Esophagus (tissue), 2 donors: ENCODE measurements around the gene TP53BP2. TPM values are rescaled to one million over a fixed set of nuclear protein-coding genes. Genes with fewer than 3 reads are reported as not detected.
"Not testable (repeated sequence)": the region's sequence is repeated elsewhere in the genome, so short reads cannot be mapped to it uniquely, and the experiment has no call there.

Experiments used
- H3K27ac ChIP-seq, 2 donors: one replicate each; pipeline ENCODE4 v1.5.1; 2013; ENCODE audit warnings: low read depth in 2 of 2, mild to moderate bottlenecking in 2 of 2, inconsistent platforms in 1 of 2, low read length in 1 of 2, moderate library complexity in 1 of 2
- H3K27me3 ChIP-seq, 2 donors: one replicate each; pipeline ENCODE4 v1.6.1; 2013; ENCODE audit warnings: low read length in 2 of 2, control low read depth in 1 of 2, mild to moderate bottlenecking in 1 of 2; ENCODE audit not compliant: insufficient read depth in 2 of 2, control insufficient read depth in 1 of 2
- H3K36me3 ChIP-seq, 2 donors: one replicate each; pipeline ENCODE4 v1.6.1; 2013; ENCODE audit warnings: low read length in 1 of 2; ENCODE audit not compliant: control insufficient read depth in 2 of 2, insufficient read depth in 2 of 2
- H3K4me1 ChIP-seq, 2 donors: one replicate each; pipeline ENCODE4 v1.6.1; 2013; ENCODE audit warnings: low read length in 1 of 2; ENCODE audit not compliant: control insufficient read depth in 2 of 2, insufficient read depth in 2 of 2
- H3K4me3 ChIP-seq, 2 donors: one replicate each; pipeline ENCODE4 v1.5.1; 2013; ENCODE audit warnings: low read length in 2 of 2, mild to moderate bottlenecking in 2 of 2, low read depth in 1 of 2, moderate library complexity in 1 of 2
- H3K9me3 ChIP-seq, 2 donors: one replicate each; pipeline ENCODE4 v1.6.1; 2013; ENCODE audit warnings: mild to moderate bottlenecking in 2 of 2, low read depth in 1 of 2, low read length in 1 of 2, moderate library complexity in 1 of 2; ENCODE audit not compliant: control insufficient read depth in 2 of 2, insufficient read depth in 1 of 2
- WGBS, 2 donors: extraction: QIAGEN DNeasy Blood & Tissue Kit; methylation state at CpG; one replicate each; pipeline ENCODE4 v1.1.7; 2013; 5-methylcytosine and 5-hydroxymethylcytosine counted together
- polyA plus RNA-seq, 2 donors: library from polyadenylated mRNA; stranded (reverse); fragments of 200-250 nt; gene quantifications; one replicate each; pipeline ENCODE4 v1.2.3, GENCODE V29; 2013
- donor health status: healthy with polysubstance abuse.
- donor health status: Bipolar disorder and iron deficiency.

The TP53BP2 gene
- polyA plus RNA-seq, 2 donors, result 12.6 to 18.7 TPM

- no peaks in the 10 kb centered on the region for H3K27me3 ChIP-seq
- no peaks in the 10 kb centered on the region for H3K9me3 ChIP-seq
- no peak overlapping the region for H3K4me3 ChIP-seq
- WGBS, 2 donors, result 83 to 93% methylated on average over 9 of the region's 9 CpGs
- no peak overlapping the region for H3K27ac ChIP-seq
- H3K4me1 ChIP-seq, result no peaks in the 10 kb centered on the region
- H3K36me3 ChIP-seq, result no peaks in the 10 kb centered on the region
These were observed 21.5 kb downstream of the TP53BP2 start for GRCh38 chr1:223824287-223824686.

GRCh38 chr1:223820971-223821370 lies 24.8 kb downstream of the TP53BP2 start:
- H3K27ac ChIP-seq, result no peak overlapping the region
- no peaks in the 10 kb centered on the region for H3K36me3 ChIP-seq
- H3K9me3 ChIP-seq, result no peaks in the 10 kb centered on the region
- WGBS, 2 donors, result 92 to 93% methylated on average over 11 of the region's 11 CpGs
- no peaks in the 10 kb centered on the region for H3K27me3 ChIP-seq
- no peaks in the 10 kb centered on the region for H3K4me1 ChIP-seq
- no peak overlapping the region for H3K4me3 ChIP-seq

- H3K27me3 ChIP-seq, result no peaks in the 10 kb centered on the region
- H3K9me3 ChIP-seq, result no peaks in the 10 kb centered on the region
- 83 to 94% methylated on average over 2 of the region's 2 CpGs for WGBS, 2 donors
- no peak overlapping the region for H3K4me3 ChIP-seq
- H3K4me1 ChIP-seq, result no peaks in the 10 kb centered on the region
- H3K36me3 ChIP-seq, result no peaks in the 10 kb centered on the region
- no peak overlapping the region for H3K27ac ChIP-seq
These were observed 25.3 kb downstream of the TP53BP2 start for GRCh38 chr1:223820515-223820858.

GRCh38 chr1:223819730-223820514 lies 25.8 kb downstream of the TP53BP2 start:
- Histone ChIP-seq H3K27ac (no peak overlapping the region), H3K9me3 (no peaks in the 10 kb centered on the region), H3K27me3 (no peaks in the 10 kb centered on the region), H3K36me3 (no peaks in the 10 kb centered on the region), H3K4me3 (no peak overlapping the region), H3K4me1 (no peaks in the 10 kb centered on the region)
- WGBS, 2 donors, result 63 to 64% methylated on average over 4 of the region's 4 CpGs

- not testable (repeated sequence) for H3K4me1 ChIP-seq, H3K9me3 ChIP-seq, H3K4me3 ChIP-seq, H3K27me3 ChIP-seq, H3K27ac ChIP-seq
- H3K36me3 ChIP-seq, result peaks cover 5 to 13% of the 10 kb centered on the region in 2 donors
These were observed 28.5 kb downstream of the TP53BP2 start for GRCh38 chr1:223817265-223817664.

- peaks cover 5 to 13% of the 10 kb centered on the region in 2 donors for H3K36me3 ChIP-seq
- no peaks in the 10 kb centered on the region for H3K27me3 ChIP-seq
- H3K27ac ChIP-seq, result no peak overlapping the region
- 85 to 93% methylated on average over 3 of the region's 3 CpGs for WGBS, 2 donors
- no peak overlapping the region for H3K4me3 ChIP-seq
- no peaks in the 10 kb centered on the region for H3K9me3 ChIP-seq
- no peaks in the 10 kb centered on the region for H3K4me1 ChIP-seq
These were observed 29.9 kb downstream of the TP53BP2 start for GRCh38 chr1:223815865-223816264.

GRCh38 chr1:223815020-223815853 lies 30.5 kb downstream of the TP53BP2 start:
- peaks cover 5 to 13% of the 10 kb centered on the region in 2 donors for H3K36me3 ChIP-seq
- no peak overlapping the region for H3K4me3 ChIP-seq
- no peaks in the 10 kb centered on the region for H3K4me1 ChIP-seq
- no peaks in the 10 kb centered on the region for H3K27me3 ChIP-seq
- WGBS, 2 donors, result 66 to 75% methylated on average over 4 of the region's 4 CpGs
- no peak overlapping the region for H3K27ac ChIP-seq
- H3K9me3 ChIP-seq, result no peaks in the 10 kb centered on the region

GRCh38 chr1:223813645-223814044 lies 32.1 kb downstream of the TP53BP2 start:
- Histone ChIP-seq H3K4me3 (no peak overlapping the region), H3K4me1 (no peaks in the 10 kb centered on the region), H3K36me3 (peaks cover 5 to 13% of the 10 kb centered on the region in 2 donors), H3K9me3 (no peaks in the 10 kb centered on the region), H3K27me3 (no peaks in the 10 kb centered on the region), H3K27ac (no peak overlapping the region)

- Histone ChIP-seq H3K4me1 (no peaks in the 10 kb centered on the region), H3K4me3 (no peak overlapping the region), H3K9me3 (no peaks in the 10 kb centered on the region), H3K36me3 (peaks cover 5 to 13% of the 10 kb centered on the region in 2 donors), H3K27me3 (no peaks in the 10 kb centered on the region), H3K27ac (no peak overlapping the region)
- WGBS, 2 donors, result 40 to 45% methylated on average over 3 of the region's 3 CpGs
These were observed 34.1 kb downstream of the TP53BP2 start for GRCh38 chr1:223811634-223812101.
